ENCODE data around the gene MLH3. TPM values are rescaled to one million over a fixed set of nuclear protein-coding genes. Genes with fewer than 3 reads are reported as not detected.
A peak's percentile ranks its signal among the peaks of the same experiment; 100 is the strongest.

Gene MLH3
- total and polyA plus RNA-seq, 4 donors = 5.8 to 29.7 (median 9.9) TPM

DNA sequence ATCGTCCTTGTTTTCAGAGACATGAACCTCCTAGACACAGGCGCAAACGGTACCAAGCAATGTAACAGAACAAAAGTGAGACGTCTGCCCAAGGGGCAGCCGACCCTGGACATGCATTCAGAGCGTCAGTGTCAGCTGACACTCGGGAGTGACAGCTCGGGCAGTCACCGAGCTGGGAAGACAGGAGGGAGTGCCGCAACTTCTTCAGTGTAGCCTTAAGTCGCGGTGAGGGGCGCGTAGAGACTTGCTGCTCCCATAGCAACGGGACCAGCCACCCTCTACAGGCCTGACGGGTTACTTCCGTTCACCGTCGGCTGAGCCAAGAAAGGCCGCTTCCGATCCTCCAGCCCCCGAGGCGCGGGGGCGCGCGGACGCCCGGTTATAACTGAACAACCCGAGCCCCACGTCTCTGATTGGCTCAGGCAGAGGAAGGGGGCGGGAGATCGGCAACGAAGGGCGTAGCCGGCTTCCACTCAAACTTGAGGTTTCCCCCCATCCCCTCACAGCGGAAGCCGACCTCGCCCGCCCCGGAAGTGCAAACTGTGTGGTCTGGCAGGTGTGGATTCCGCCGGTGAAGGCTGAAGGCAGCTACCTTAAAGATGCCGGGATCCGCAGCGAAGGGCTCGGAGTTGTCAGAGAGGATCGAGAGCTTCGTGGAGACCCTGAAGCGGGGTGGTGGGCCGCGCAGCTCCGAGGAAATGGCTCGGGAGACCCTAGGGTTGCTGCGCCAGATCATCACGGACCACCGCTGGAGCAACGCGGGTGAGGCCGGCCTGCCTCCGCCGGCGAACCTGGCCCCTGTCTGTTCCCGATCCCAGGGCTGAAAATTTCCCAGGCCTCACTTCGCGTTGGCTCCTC lies 48.6 kb downstream of the MLH3 start, which contains the start of gene EIF2B2:
Gene EIF2B2, plus strand, starts transcription at position 530 of the 858 bp plus-strand sequence. Its CDS starts 70 bp downstream, at position 600.
- Histone ChIP-seq H3K9ac (ENCODE audit: low read depth in 1 of 2, low read length in 2 of 2) (peak within 1 kb of the TSS; percentile 45 to 82), H3K27me3 (ENCODE audit: control insufficient read depth in 4 of 4, insufficient read depth in 4 of 4, low read length in 3 of 4) (no peaks in the 10 kb centered on the region), H3K4me3 (ENCODE audit: low read depth in 1 of 3, low read length in 3 of 3) (peak within 1 kb of the TSS; percentile 86 to 91 (median 87)), H3K36me3 (ENCODE audit: control insufficient read depth in 4 of 4, insufficient read depth in 3 of 4, low read depth in 1 of 4, low read length in 3 of 4) (peaks cover 7 to 21% (median 16%) of the 10 kb centered on the region in 4 donors), H3K4me1 (ENCODE audit: control insufficient read depth in 4 of 4, insufficient read depth in 4 of 4, low read length in 3 of 4) (peaks cover 0 to 17% (median 12%) of the 10 kb centered on the region in 4 donors), H3K27ac (ENCODE audit: low read depth in 1 of 2, low read length in 2 of 2) (peak within 1 kb of the TSS; percentile 74 to 85), H3K9me3 (ENCODE audit: control insufficient read depth in 4 of 4, low read length in 3 of 4) (peaks cover 0 to 3% (median 0%) of the 10 kb centered on the region in 4 donors)
- DNase-seq (ENCODE audit: low spot score) = peak; percentile 96
- TF ChIP-seq JUND (IDR thresholded peaks at IDR 0.05) = peak in 1 of 2 donors; percentile 42
- TF ChIP-seq CTCF (IDR thresholded peaks at IDR 0.05; ENCODE audit: low read depth, low read length, missing input control) = no peak
- no peak for TF ChIP-seq FOXA1 (IDR thresholded peaks at IDR 0.05)
- TF ChIP-seq TAF1 (conservative IDR thresholded peaks at IDR 0.05) = peak; percentile 61
- TF ChIP-seq NR2F2 (IDR thresholded peaks at IDR 0.05) = peak; percentile 78
- peak; percentile 96 for TF ChIP-seq SP1 (IDR thresholded peaks at IDR 0.05)
- TF ChIP-seq, protein P1, sequence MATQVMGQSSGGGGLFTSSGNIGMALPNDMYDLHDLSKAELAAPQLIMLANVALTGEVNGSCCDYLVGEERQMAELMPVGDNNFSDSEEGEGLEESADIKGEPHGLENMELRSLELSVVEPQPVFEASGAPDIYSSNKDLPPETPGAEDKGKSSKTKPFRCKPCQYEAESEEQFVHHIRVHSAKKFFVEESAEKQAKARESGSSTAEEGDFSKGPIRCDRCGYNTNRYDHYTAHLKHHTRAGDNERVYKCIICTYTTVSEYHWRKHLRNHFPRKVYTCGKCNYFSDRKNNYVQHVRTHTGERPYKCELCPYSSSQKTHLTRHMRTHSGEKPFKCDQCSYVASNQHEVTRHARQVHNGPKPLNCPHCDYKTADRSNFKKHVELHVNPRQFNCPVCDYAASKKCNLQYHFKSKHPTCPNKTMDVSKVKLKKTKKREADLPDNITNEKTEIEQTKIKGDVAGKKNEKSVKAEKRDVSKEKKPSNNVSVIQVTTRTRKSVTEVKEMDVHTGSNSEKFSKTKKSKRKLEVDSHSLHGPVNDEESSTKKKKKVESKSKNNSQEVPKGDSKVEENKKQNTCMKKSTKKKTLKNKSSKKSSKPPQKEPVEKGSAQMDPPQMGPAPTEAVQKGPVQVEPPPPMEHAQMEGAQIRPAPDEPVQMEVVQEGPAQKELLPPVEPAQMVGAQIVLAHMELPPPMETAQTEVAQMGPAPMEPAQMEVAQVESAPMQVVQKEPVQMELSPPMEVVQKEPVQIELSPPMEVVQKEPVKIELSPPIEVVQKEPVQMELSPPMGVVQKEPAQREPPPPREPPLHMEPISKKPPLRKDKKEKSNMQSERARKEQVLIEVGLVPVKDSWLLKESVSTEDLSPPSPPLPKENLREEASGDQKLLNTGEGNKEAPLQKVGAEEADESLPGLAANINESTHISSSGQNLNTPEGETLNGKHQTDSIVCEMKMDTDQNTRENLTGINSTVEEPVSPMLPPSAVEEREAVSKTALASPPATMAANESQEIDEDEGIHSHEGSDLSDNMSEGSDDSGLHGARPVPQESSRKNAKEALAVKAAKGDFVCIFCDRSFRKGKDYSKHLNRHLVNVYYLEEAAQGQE (IDR thresholded peaks at IDR 0.05) = peak; percentile 63
- peak; percentile 87 to 91 for TF ChIP-seq EGR1 (IDR thresholded peaks at IDR 0.05; ENCODE audit: low read depth in 2 of 2)
- TF ChIP-seq RAD21 (IDR thresholded peaks at IDR 0.05) = peak; percentile 47 to 59
- no peak for TF ChIP-seq FOXA2 (IDR thresholded peaks at IDR 0.05)
- TF ChIP-seq GABPA (IDR thresholded peaks at IDR 0.05 in 1 of 2, conservative IDR thresholded peaks at IDR 0.05 in 1 of 2) = peak; percentile 91 to 98
- peak; percentile 69 for TF ChIP-seq YY1 (IDR thresholded peaks at IDR 0.05)
- TF ChIP-seq, protein P2, sequence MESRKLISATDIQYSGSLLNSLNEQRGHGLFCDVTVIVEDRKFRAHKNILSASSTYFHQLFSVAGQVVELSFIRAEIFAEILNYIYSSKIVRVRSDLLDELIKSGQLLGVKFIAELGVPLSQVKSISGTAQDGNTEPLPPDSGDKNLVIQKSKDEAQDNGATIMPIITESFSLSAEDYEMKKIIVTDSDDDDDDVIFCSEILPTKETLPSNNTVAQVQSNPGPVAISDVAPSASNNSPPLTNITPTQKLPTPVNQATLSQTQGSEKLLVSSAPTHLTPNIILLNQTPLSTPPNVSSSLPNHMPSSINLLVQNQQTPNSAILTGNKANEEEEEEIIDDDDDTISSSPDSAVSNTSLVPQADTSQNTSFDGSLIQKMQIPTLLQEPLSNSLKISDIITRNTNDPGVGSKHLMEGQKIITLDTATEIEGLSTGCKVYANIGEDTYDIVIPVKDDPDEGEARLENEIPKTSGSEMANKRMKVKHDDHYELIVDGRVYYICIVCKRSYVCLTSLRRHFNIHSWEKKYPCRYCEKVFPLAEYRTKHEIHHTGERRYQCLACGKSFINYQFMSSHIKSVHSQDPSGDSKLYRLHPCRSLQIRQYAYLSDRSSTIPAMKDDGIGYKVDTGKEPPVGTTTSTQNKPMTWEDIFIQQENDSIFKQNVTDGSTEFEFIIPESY (IDR thresholded peaks at IDR 0.05) = peak; percentile 36
- peak; percentile 13 to 48 for TF ChIP-seq HNF4A (conservative IDR thresholded peaks at IDR 0.05)
- TF ChIP-seq RXRA (IDR thresholded peaks at IDR 0.05) = peak; percentile 88 to 92
- TF ChIP-seq, protein P3, sequence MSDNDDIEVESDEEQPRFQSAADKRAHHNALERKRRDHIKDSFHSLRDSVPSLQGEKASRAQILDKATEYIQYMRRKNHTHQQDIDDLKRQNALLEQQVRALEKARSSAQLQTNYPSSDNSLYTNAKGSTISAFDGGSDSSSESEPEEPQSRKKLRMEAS (IDR thresholded peaks at IDR 0.05) = peak; percentile 67
- TF ChIP-seq, protein P4, sequence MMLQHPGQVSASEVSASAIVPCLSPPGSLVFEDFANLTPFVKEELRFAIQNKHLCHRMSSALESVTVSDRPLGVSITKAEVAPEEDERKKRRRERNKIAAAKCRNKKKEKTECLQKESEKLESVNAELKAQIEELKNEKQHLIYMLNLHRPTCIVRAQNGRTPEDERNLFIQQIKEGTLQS (IDR thresholded peaks at IDR 0.05) = no peak
- no peak for TF ChIP-seq HNF4G (IDR thresholded peaks at IDR 0.05)
- WGBS = 1% methylated on average over 66 of the region's 66 CpGs

Measured in liver (tissue), 9 donors.